ENCODE data around the gene TDRD9. TPM values are rescaled to one million over a fixed set of nuclear protein-coding genes. Genes with fewer than 3 reads are reported as not detected.

TDRD9 gene
- total and polyA plus RNA-seq, 2 experiments from 2014 or later, result 0.73 to 1.3 TPM

DNA sequence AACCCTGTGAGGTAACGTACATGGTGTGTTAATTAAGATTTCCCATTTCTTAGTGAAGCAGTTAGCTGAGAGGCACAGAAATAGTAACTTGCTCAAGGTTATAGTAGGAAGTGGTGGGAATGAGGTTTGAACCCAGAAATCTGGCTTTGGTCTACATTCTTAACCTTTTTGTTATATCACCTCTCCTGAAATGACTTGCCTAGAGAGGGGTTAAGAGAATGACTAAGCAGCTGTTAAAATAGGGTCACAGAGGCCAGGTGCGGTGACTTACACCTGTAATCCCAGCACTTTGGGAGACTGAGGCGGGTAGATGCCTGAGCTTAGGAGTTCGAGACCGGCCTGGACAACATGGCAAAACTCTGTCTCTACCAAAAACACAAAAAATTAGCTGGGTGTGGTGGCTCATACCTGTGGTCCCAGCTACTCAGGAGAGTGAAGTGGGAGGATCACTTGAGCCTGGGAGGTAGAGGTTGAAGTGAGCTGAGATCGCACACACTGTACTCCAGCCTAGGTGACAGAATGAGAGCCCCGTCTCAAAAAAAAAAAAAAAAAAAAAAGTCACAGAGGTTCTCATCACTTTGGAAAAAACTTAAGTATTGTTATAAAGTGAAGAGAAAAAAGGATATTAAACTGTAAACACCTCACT lies 71.7 kb downstream of the TDRD9 start:
- no peak for TF ChIP-seq EZH2 (IDR thresholded peaks at IDR 0.05; ENCODE audit: borderline replicate concordance)
- no peak for TF ChIP-seq EZH2phosphoT487 (IDR thresholded peaks at IDR 0.05; ENCODE audit: low read depth, severe bottlenecking, unreplicated experiment)
- TF ChIP-seq, protein P1, sequence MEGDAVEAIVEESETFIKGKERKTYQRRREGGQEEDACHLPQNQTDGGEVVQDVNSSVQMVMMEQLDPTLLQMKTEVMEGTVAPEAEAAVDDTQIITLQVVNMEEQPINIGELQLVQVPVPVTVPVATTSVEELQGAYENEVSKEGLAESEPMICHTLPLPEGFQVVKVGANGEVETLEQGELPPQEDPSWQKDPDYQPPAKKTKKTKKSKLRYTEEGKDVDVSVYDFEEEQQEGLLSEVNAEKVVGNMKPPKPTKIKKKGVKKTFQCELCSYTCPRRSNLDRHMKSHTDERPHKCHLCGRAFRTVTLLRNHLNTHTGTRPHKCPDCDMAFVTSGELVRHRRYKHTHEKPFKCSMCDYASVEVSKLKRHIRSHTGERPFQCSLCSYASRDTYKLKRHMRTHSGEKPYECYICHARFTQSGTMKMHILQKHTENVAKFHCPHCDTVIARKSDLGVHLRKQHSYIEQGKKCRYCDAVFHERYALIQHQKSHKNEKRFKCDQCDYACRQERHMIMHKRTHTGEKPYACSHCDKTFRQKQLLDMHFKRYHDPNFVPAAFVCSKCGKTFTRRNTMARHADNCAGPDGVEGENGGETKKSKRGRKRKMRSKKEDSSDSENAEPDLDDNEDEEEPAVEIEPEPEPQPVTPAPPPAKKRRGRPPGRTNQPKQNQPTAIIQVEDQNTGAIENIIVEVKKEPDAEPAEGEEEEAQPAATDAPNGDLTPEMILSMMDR (IDR thresholded peaks at IDR 0.05; ENCODE audit: poor library complexity), result no peak
- Histone ChIP-seq H3K79me2 (no peaks in the 10 kb centered on the region), H3K36me3 (replicated peaks; ENCODE audit: insufficient read depth, low read depth) (no peaks in the 10 kb centered on the region), H3K4me3 (no peak overlapping the region), H4K20me1 (ENCODE audit: insufficient read depth, poor library complexity, severe bottlenecking) (no peaks in the 10 kb centered on the region), H3K27ac (no peak overlapping the region), H3K9me2 (replicated peaks; ENCODE audit: insufficient read depth) (no peaks in the 10 kb centered on the region), H2AFZ (no peak overlapping the region), H3K4me1 (ENCODE audit: insufficient read depth) (no peaks in the 10 kb centered on the region), H3K27me3 (no peaks in the 10 kb centered on the region), H3K9me3 (ENCODE audit: low read depth) (no peaks in the 10 kb centered on the region), H3K4me2 (no peak overlapping the region)
- no peak for DNase-seq (ENCODE audit: low spot score)
- WGBS (ENCODE audit: low lambda C conversion rate, missing lambda C conversion rate), result 90% methylated on average over 7 of the region's 7 CpGs

DNA sequence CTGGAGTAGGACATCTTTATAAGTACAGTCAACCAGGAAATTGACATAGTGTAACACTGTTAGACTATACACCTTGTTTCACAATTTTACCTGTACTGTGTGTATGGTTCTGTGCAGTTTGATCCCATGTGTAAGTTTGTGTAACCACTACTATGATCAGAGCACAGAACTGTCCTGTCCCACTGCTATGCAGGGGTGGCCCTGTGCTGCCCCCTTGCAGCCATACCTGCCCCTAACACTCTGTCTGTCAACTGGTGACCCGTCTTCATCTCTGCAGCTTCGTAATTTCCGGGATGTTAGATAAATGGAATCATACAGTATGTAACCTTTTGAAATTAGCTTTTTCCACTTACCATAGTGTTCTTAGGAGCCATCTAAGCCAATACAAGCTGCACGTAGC lies 72.7 kb downstream of the TDRD9 start:
- H3K9me3 ChIP-seq (ENCODE audit: low read depth), result no peaks in the 10 kb centered on the region
- H3K4me1 ChIP-seq (ENCODE audit: insufficient read depth), result no peaks in the 10 kb centered on the region
- H3K27ac ChIP-seq, result no peak overlapping the region
- TF ChIP-seq EZH2 (IDR thresholded peaks at IDR 0.05; ENCODE audit: borderline replicate concordance) (no peak), EZH2phosphoT487 (IDR thresholded peaks at IDR 0.05; ENCODE audit: low read depth, severe bottlenecking, unreplicated experiment) (no peak)
- TF ChIP-seq, protein P1 (IDR thresholded peaks at IDR 0.05; ENCODE audit: poor library complexity), result no peak
- H3K27me3 ChIP-seq, result no peaks in the 10 kb centered on the region
- no peaks in the 10 kb centered on the region for H3K79me2 ChIP-seq
- H3K36me3 ChIP-seq (replicated peaks; ENCODE audit: insufficient read depth, low read depth), result no peaks in the 10 kb centered on the region
- no peak for DNase-seq (ENCODE audit: low spot score)
- no peaks in the 10 kb centered on the region for H4K20me1 ChIP-seq (ENCODE audit: insufficient read depth, poor library complexity, severe bottlenecking)
- no peak overlapping the region for H3K4me2 ChIP-seq
- no peak overlapping the region for H2AFZ ChIP-seq
- H3K4me3 ChIP-seq, result no peak overlapping the region
- no peaks in the 10 kb centered on the region for H3K9me2 ChIP-seq (replicated peaks; ENCODE audit: insufficient read depth)
- WGBS (ENCODE audit: low lambda C conversion rate, missing lambda C conversion rate), result 61% methylated on average over 4 of the region's 4 CpGs

DNA sequence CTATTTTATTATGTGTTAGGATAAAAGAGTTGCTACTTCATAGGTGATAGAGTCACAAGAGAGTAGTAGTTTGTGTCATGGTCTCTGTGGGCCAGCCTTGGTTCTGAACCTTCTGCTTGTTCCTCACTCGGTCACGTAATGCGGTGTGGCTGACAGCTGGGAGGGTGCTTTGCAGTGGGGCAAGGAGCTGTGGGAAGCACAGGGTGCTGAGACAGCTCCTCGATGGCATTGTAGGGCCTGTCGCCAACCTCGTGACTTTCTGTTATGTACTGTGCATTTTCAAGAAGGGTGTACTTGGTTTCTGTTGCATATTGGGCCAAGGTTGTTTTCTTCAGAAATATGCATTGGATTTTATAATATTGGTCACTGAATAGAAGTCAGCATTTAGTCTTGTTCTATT lies 75.4 kb downstream of the TDRD9 start:
- 89% methylated on average over 6 of the region's 6 CpGs for WGBS (ENCODE audit: low lambda C conversion rate, missing lambda C conversion rate)
- Histone ChIP-seq H3K4me3 (no peak overlapping the region), H3K4me2 (no peak overlapping the region), H3K4me1 (ENCODE audit: insufficient read depth) (no peaks in the 10 kb centered on the region), H3K79me2 (no peaks in the 10 kb centered on the region), H3K27ac (no peak overlapping the region), H3K27me3 (no peaks in the 10 kb centered on the region), H3K36me3 (replicated peaks; ENCODE audit: insufficient read depth, low read depth) (no peaks in the 10 kb centered on the region), H3K9me3 (ENCODE audit: low read depth) (no peaks in the 10 kb centered on the region), H3K9me2 (replicated peaks; ENCODE audit: insufficient read depth) (no peaks in the 10 kb centered on the region), H4K20me1 (ENCODE audit: insufficient read depth, poor library complexity, severe bottlenecking) (no peaks in the 10 kb centered on the region), H2AFZ (no peak overlapping the region)
- TF ChIP-seq EZH2phosphoT487 (IDR thresholded peaks at IDR 0.05; ENCODE audit: low read depth, severe bottlenecking, unreplicated experiment) (no peak), EZH2 (IDR thresholded peaks at IDR 0.05; ENCODE audit: borderline replicate concordance) (no peak)
- TF ChIP-seq, protein P1 (IDR thresholded peaks at IDR 0.05; ENCODE audit: poor library complexity), result no peak
- no peak for DNase-seq (ENCODE audit: low spot score)

All from hepatocyte (in vitro differentiated cells).